SK-N-SH (cell line): ENCODE results near the gene FAM227A. TPM values are rescaled to one million over a fixed set of nuclear protein-coding genes. Genes with fewer than 3 reads are reported as not detected.

Experiments
- CTCF ChIA-PET: fragments of 300-600, 350-600 bp; formaldehyde crosslinking; extraction: SDS; loops from one replicate; lab custom pipeline; 2021; lab: Yijun Ruan, JAX
- POLR2A ChIA-PET: fragments of 350-600 bp; sonication (Branson Sonifier 250); formaldehyde crosslinking; extraction: SDS; loops from one replicate; lab custom pipeline; 2020; ENCODE audit warnings: antibody characterized with exemption, inconsistent platforms; lab: Yijun Ruan, JAX
- DNase-seq: peaks from one replicate; pipeline ENCODE4 v3.0.0; 2012
- H2AFZ ChIP-seq: fragments of 200-600 bp; sonication (generic); 2 replicates; pipeline ENCODE4 v1.8.1; 2016; ENCODE audit warnings: antibody characterized with exemption, mild to moderate bottlenecking, low read depth
- H3F3A ChIP-seq: fragments of 200-600 bp; sonication (generic); replicated peaks from 2 replicates; pipeline ENCODE3; 2016; ENCODE audit warnings: antibody characterized with exemption, mild to moderate bottlenecking; ENCODE audit not compliant: insufficient read depth
- H3K27ac ChIP-seq, 2 experiments: fragments of 200-500 bp in 1 of 2; fragments of 200-600 bp in 1 of 2; sonication (Bioruptor generic) in 1 of 2; sonication (generic), shearing (Covaris generic) in 1 of 2; 2 replicates each; pipeline versions ENCODE4 v1.5.1 to v1.6.1; 2014 to 2016; ENCODE audit warnings: low read depth in 2 of 2, inconsistent platforms in 1 of 2, low read length in 1 of 2, mild to moderate bottlenecking in 1 of 2, mixed read lengths in 1 of 2
- H3K27me3 ChIP-seq: fragments of 200-600 bp; sonication (generic), shearing (Covaris generic); 2 replicates; pipeline ENCODE4 v1.6.1; 2016; ENCODE audit warnings: mixed run types; ENCODE audit not compliant: insufficient read depth
- H3K36me3 ChIP-seq, 2 experiments: fragments of 200-500 bp in 1 of 2; fragments of 200-600 bp in 1 of 2; sonication (Bioruptor generic) in 1 of 2; sonication (generic) in 1 of 2; replicated peaks in 1 of 2; 2 replicates each; pipeline versions ENCODE3 to v1.5.1; 2014 to 2016; ENCODE audit warnings: low read length in 1 of 2, mild to moderate bottlenecking in 1 of 2; ENCODE audit not compliant: insufficient read depth in 2 of 2, control insufficient read depth in 1 of 2
- H3K4me1 ChIP-seq, 2 experiments: fragments of 200-500 bp in 1 of 2; fragments of 200-600 bp in 1 of 2; sonication (Bioruptor generic) in 1 of 2; sonication (generic), shearing (Covaris generic) in 1 of 2; 2 replicates each; pipeline versions ENCODE4 v1.5.1 to v1.6.1; 2014 to 2016; ENCODE audit warnings: low read depth in 1 of 2, low read length in 1 of 2, mixed run types in 1 of 2; ENCODE audit not compliant: insufficient read depth in 2 of 2, control insufficient read depth in 1 of 2
- H3K4me2 ChIP-seq: fragments of 200-600 bp; sonication (generic), shearing (Covaris generic); 2 replicates; pipeline ENCODE4 v1.6.1; 2017; ENCODE audit warnings: mixed run types
- H3K4me3 ChIP-seq, 2 experiments: fragments of 200-500 bp in 1 of 2; fragments of 200-600 bp in 1 of 2; sonication (Bioruptor generic) in 1 of 2; sonication (generic), shearing (Covaris generic) in 1 of 2; 2 replicates each; pipeline versions ENCODE4 v1.5.1 to v1.8.1; 2014 to 2016; ENCODE audit warnings: low read depth in 2 of 2, inconsistent platforms in 1 of 2, low read length in 1 of 2, mild to moderate bottlenecking in 1 of 2, mixed read lengths in 1 of 2, moderate library complexity in 1 of 2
- H3K79me2 ChIP-seq: fragments of 200-600 bp; sonication (generic); 2 replicates; pipeline ENCODE4 v1.8.1; 2017; ENCODE audit warnings: mild to moderate bottlenecking; ENCODE audit not compliant: insufficient read depth
- H3K9ac ChIP-seq: fragments of 200-600 bp; sonication (generic); 2 replicates; pipeline ENCODE4 v1.6.1; 2017; ENCODE audit warnings: mixed run types
- H3K9me2 ChIP-seq: fragments of 200-600 bp; sonication (generic); 2 replicates; pipeline ENCODE4 v1.6.1; 2017; ENCODE audit warnings: mixed run types
- H3K9me3 ChIP-seq: fragments of 200-600 bp; sonication (generic); 2 replicates; pipeline ENCODE4 v1.6.1; 2017; ENCODE audit warnings: mixed run types, mild to moderate bottlenecking, moderate library complexity
- H4K20me1 ChIP-seq: fragments of 200-600 bp; sonication (generic); 2 replicates; pipeline ENCODE4 v1.6.1; 2017; ENCODE audit warnings: mild to moderate bottlenecking, mixed run types; ENCODE audit not compliant: insufficient read depth
- CTCF ChIP-seq: fragments of 200-600 bp; sonication (generic); IDR thresholded peaks from 2 replicates; pipeline ENCODE4 v1.6.1; 2017; ENCODE audit warnings: antibody characterized with exemption, mild to moderate bottlenecking, moderate library complexity
- EZH2phosphoT487 ChIP-seq: fragments of 200-600 bp; sonication (generic); IDR thresholded peaks from 2 replicates; pipeline ENCODE4 v1.6.1; 2017; ENCODE audit warnings: low read depth, mixed run types, mild to moderate bottlenecking, antibody characterized with exemption, moderate library complexity, borderline replicate concordance
- FOSL2 ChIP-seq: IDR thresholded peaks from 2 replicates; pipeline ENCODE4 v1.4.0; 2012; ENCODE audit warnings: low read depth, mild to moderate bottlenecking, moderate library complexity, borderline replicate concordance
- FOXJ3 ChIP-seq: sonication (generic); formaldehyde crosslinking; IDR thresholded peaks from 2 replicates; pipeline ENCODE4 v1.5.1; 2020; ENCODE audit warnings: mild to moderate bottlenecking, missing genetic modification reagents
- FOXM1 ChIP-seq: IDR thresholded peaks from 2 replicates; pipeline ENCODE4 v1.4.0; 2012; ENCODE audit warnings: low read depth, mild to moderate bottlenecking
- GABPA ChIP-seq: IDR thresholded peaks from 2 replicates; pipeline ENCODE4 v1.4.0; 2012; ENCODE audit warnings: low read depth, mild to moderate bottlenecking
- MEF2A ChIP-seq: IDR thresholded peaks from 2 replicates; pipeline ENCODE4 v1.4.0; 2012; ENCODE audit warnings: low read depth, borderline replicate concordance
- MXI1 ChIP-seq: IDR thresholded peaks from 2 replicates; pipeline ENCODE4 v1.6.1; 2012; ENCODE audit warnings: mild to moderate bottlenecking, low read depth, low read length, improper control_type of control experiment
- NFIC ChIP-seq: IDR thresholded peaks from 2 replicates; pipeline ENCODE4 v1.4.0; 2012; ENCODE audit warnings: borderline replicate concordance
- NRF1 ChIP-seq: IDR thresholded peaks from 2 replicates; pipeline ENCODE4 v1.6.1; 2012; ENCODE audit warnings: low read depth, mild to moderate bottlenecking, low read length
- POLR2AphosphoS5 ChIP-seq: IDR thresholded peaks from 2 replicates; pipeline ENCODE4 v1.6.1; 2012; ENCODE audit warnings: low read depth, low read length
- RAD21 ChIP-seq: IDR thresholded peaks from 2 replicates; pipeline ENCODE4 v1.6.1; 2012; ENCODE audit warnings: mild to moderate bottlenecking, low read length
- RCOR1 ChIP-seq: fragments of 150-350 bp; IDR thresholded peaks from 2 replicates; pipeline ENCODE4 v1.6.1; 2017; ENCODE audit warnings: antibody characterized with exemption, low read length
- RFX5 ChIP-seq: IDR thresholded peaks from 2 replicates; pipeline ENCODE4 v1.6.1; 2012; ENCODE audit warnings: mild to moderate bottlenecking, improper control_type of control experiment, low read length
- RXRA ChIP-seq: IDR thresholded peaks from 2 replicates; pipeline ENCODE4 v1.4.0; 2012; ENCODE audit warnings: low read depth, mild to moderate bottlenecking, borderline replicate concordance
- SMC3 ChIP-seq: IDR thresholded peaks from 2 replicates; pipeline ENCODE4 v1.6.1; 2012; ENCODE audit warnings: low read depth, low read length, improper control_type of control experiment
- TAF1 ChIP-seq: IDR thresholded peaks from 2 replicates; pipeline ENCODE4 v1.6.1; 2012; ENCODE audit warnings: low read depth, mild to moderate bottlenecking, low read length, moderate library complexity, borderline replicate concordance
- TCF12 ChIP-seq: IDR thresholded peaks from 2 replicates; pipeline ENCODE4 v1.4.0; 2012
- USF2 ChIP-seq: fragments of 150-350 bp; IDR thresholded peaks from 2 replicates; pipeline ENCODE4 v1.6.1; 2017; ENCODE audit warnings: antibody characterized with exemption, low read length, low read depth, borderline replicate concordance
- YY1 ChIP-seq: IDR thresholded peaks from 2 replicates; pipeline ENCODE4 v1.4.0; 2012; ENCODE audit warnings: low read depth, mild to moderate bottlenecking
- WGBS: methylation state at CpG from one replicate; pipeline ENCODE4 v1.1.6; 2017; ENCODE audit warnings: low lambda C conversion rate; 5-methylcytosine and 5-hydroxymethylcytosine counted together
- polyA plus RNA-seq, 3 experiments: library from polyadenylated mRNA; depleted of rRNA; stranded (reverse); fragments of >200 nt; gene quantifications; 2 replicates each; pipeline ENCODE4 v1.2.3, GENCODE V29; 2012

Gene FAM227A
- polyA plus RNA-seq, 1 of the 3 experiments (the other 2 are of a cell fraction) = 1.2 TPM

GRCh38 chr22:38655519-38656255 lies 505 bp downstream of the FAM227A start (continued):
- TF ChIP-seq CTCF (no peak), RCOR1 (no peak)
- TF ChIP-seq, all 33 proteins: peak for 0

- H2AFZ ChIP-seq = no peak overlapping the region
- H3K9ac ChIP-seq = no peak overlapping the region
- POLR2A ChIA-PET = no interaction called here
- H3K4me3 ChIP-seq = no peak overlapping the region
- WGBS = 96% methylated on average over 7 of the region's 8 CpGs
- CTCF ChIA-PET = no interaction called here
- no peaks in the 10 kb centered on the region for H3K9me2 ChIP-seq
- no peaks in the 10 kb centered on the region for H3K27me3 ChIP-seq
- no peaks in the 10 kb centered on the region for H3F3A ChIP-seq
- H3K9me3 ChIP-seq = no peaks in the 10 kb centered on the region
- H4K20me1 ChIP-seq = no peaks in the 10 kb centered on the region
- no peak overlapping the region for H3K4me2 ChIP-seq
- no peak for DNase-seq
- H3K27ac ChIP-seq = no peak overlapping the region
- H3K79me2 ChIP-seq = peaks cover 15% of the 10 kb centered on the region
- peaks cover 0 to 5% of the 10 kb centered on the region in 2 experiments; a peak in 1 of 4 replicates for H3K4me1 ChIP-seq
- no peaks in the 10 kb centered on the region for H3K36me3 ChIP-seq
- TF ChIP-seq RXRA = no peak
- TF ChIP-seq EZH2phosphoT487 = no peak
- TF ChIP-seq NFIC = no peak
- TF ChIP-seq NRF1 = no peak
- no peak for TF ChIP-seq TCF12
- no peak for TF ChIP-seq POLR2AphosphoS5
- TF ChIP-seq YY1 = no peak
- no peak for TF ChIP-seq TAF1
- TF ChIP-seq CTCF = no peak
- no peak for TF ChIP-seq SMC3
- no peak for TF ChIP-seq MXI1
- TF ChIP-seq RAD21 = no peak
- TF ChIP-seq FOXM1 = no peak
- TF ChIP-seq MEF2A = no peak
- TF ChIP-seq FOSL2 = no peak
- TF ChIP-seq FOXJ3 (CRISPR knock-in tag) = no peak
- no peak for TF ChIP-seq GABPA
- TF ChIP-seq RFX5 = no peak
- TF ChIP-seq USF2 = no peak
Observed at GRCh38 chr22:38653741-38654140, 2.5 kb downstream of the FAM227A start.
